Urinary bladder (tissue), 4 donors: Measurements from ENCODE around the gene KRT86. TPM values are rescaled to one million over a fixed set of nuclear protein-coding genes. Genes with fewer than 3 reads are reported as not detected.
"Not testable (repeated sequence)": the region's sequence is repeated elsewhere in the genome, so short reads cannot be mapped to it uniquely, and the experiment has no call there.

Experiments used
- DNase-seq: peaks from one replicate; pipeline ENCODE4 v3.0.0-alpha.2; 2015; ENCODE audit errors: extremely low spot score
- H3K27ac ChIP-seq: one replicate; pipeline ENCODE4 v1.5.1; 2013; ENCODE audit warnings: low read depth, mild to moderate bottlenecking, moderate library complexity
- H3K36me3 ChIP-seq: one replicate; pipeline ENCODE4 v1.6.1; 2013; ENCODE audit warnings: mild to moderate bottlenecking, moderate library complexity; ENCODE audit not compliant: insufficient read depth
- H3K4me1 ChIP-seq: one replicate; pipeline ENCODE4 v1.6.1; 2013; ENCODE audit warnings: mild to moderate bottlenecking, moderate library complexity; ENCODE audit not compliant: insufficient read depth
- H3K4me3 ChIP-seq: one replicate; pipeline ENCODE4 v1.5.1; 2013; ENCODE audit warnings: low read depth, low read length
- WGBS: extraction: QIAGEN DNeasy Blood & Tissue Kit; methylation state at CpG from one replicate; pipeline ENCODE4 v1.1.7; 2013; 5-methylcytosine and 5-hydroxymethylcytosine counted together
- polyA plus RNA-seq: library from polyadenylated mRNA; stranded (reverse); fragments of 200-250 nt; gene quantifications from one replicate; pipeline ENCODE4 v1.2.3, GENCODE V29; 2013
- total RNA-seq: library from RNA; depleted of rRNA; stranded (reverse); fragments of >200 nt; gene quantifications from one replicate; pipeline ENCODE4 v1.2.3, GENCODE V29; 2014
- donor health status: healthy with polysubstance abuse.
- donor health status: healthy.

The KRT86 gene
- total and polyA plus RNA-seq, 2 donors = 0.15 TPM; not detected in 1

- Histone ChIP-seq H3K27ac (peak overlapping the region; percentile 55), H3K4me1 (no peaks in the 10 kb centered on the region), H3K4me3 (no peak overlapping the region), H3K36me3 (no peaks in the 10 kb centered on the region)
- DNase-seq = no peak
- 86% methylated on average over 14 of the region's 14 CpGs for WGBS
Observed at GRCh38 chr12:52279422-52280318, 5.2 kb downstream of the KRT86 start.

GRCh38 chr12:52280319-52280795, 5.9 kb downstream of the KRT86 start:
- Histone ChIP-seq H3K36me3 (no peaks in the 10 kb centered on the region), H3K27ac (peak overlapping the region; percentile 14), H3K4me3 (no peak overlapping the region), H3K4me1 (no peaks in the 10 kb centered on the region)
- peak; percentile 57 for DNase-seq
- WGBS = 28% methylated on average over 3 of the region's 3 CpGs

GRCh38 chr12:52280796-52281560, 6.5 kb downstream of the KRT86 start:
- 27% methylated on average over 4 of the region's 4 CpGs for WGBS
- Histone ChIP-seq H3K4me3 (no peak overlapping the region), H3K4me1 (no peaks in the 10 kb centered on the region), H3K36me3 (no peaks in the 10 kb centered on the region), H3K27ac (peak overlapping the region; percentile 30)
- no peak for DNase-seq

GRCh38 chr12:52284562-52285171, 10.2 kb downstream of the KRT86 start:
- 78% methylated on average over 4 of the region's 4 CpGs for WGBS
- Histone ChIP-seq H3K36me3 (no peaks in the 10 kb centered on the region), H3K27ac (no peak overlapping the region), H3K4me3 (no peak overlapping the region), H3K4me1 (no peaks in the 10 kb centered on the region)
- DNase-seq = no peak

GRCh38 chr12:52285172-52285745, 10.8 kb downstream of the KRT86 start:
- H3K27ac ChIP-seq = no peak overlapping the region
- H3K36me3 ChIP-seq = no peaks in the 10 kb centered on the region
- no peak overlapping the region for H3K4me3 ChIP-seq
- no peaks in the 10 kb centered on the region for H3K4me1 ChIP-seq
- WGBS = 97% methylated on average over 2 of the region's 2 CpGs
- DNase-seq = no peak

- DNase-seq = no peak
Observed at GRCh38 chr12:52285851-52286530, 11.5 kb downstream of the KRT86 start.

GRCh38 chr12:52286857-52287785, 12.7 kb downstream of the KRT86 start:
- not testable (repeated sequence) for H3K4me1 ChIP-seq, DNase-seq, H3K36me3 ChIP-seq, H3K27ac ChIP-seq, H3K4me3 ChIP-seq
- WGBS = 89% methylated on average over 21 of the region's 21 CpGs

More at GRCh38 chr12:52285851-52286530, 11.5 kb downstream of the KRT86 start:
- no peaks in the 10 kb centered on the region for H3K36me3 ChIP-seq
- H3K4me3 ChIP-seq = no peak overlapping the region
- H3K27ac ChIP-seq = no peak overlapping the region
- 92% methylated on average over 24 of the region's 24 CpGs for WGBS
- H3K4me1 ChIP-seq = no peaks in the 10 kb centered on the region

GRCh38 chr12:52287816-52288805, 13.7 kb downstream of the KRT86 start:
- 85% methylated on average over 17 of the region's 17 CpGs for WGBS
- not testable (repeated sequence) for H3K4me3 ChIP-seq, H3K4me1 ChIP-seq, DNase-seq, H3K36me3 ChIP-seq, H3K27ac ChIP-seq

GRCh38 chr12:52290483-52291134, 16.2 kb downstream of the KRT86 start:
- not testable (repeated sequence) for DNase-seq, H3K27ac ChIP-seq, H3K4me3 ChIP-seq, H3K4me1 ChIP-seq, H3K36me3 ChIP-seq
- no CpG with 5 or more reads among the region's 5 CpGs for WGBS

GRCh38 chr12:52291267-52291935, 17.0 kb downstream of the KRT86 start, which contains the start of gene KRT81:
TSS of gene KRT81 (minus strand) at chr12:52291534. CDS start at chr12:52291465, 69 bp downstream.
- DNase-seq = no peak
- no peak within 1 kb of the TSS for H3K27ac ChIP-seq
- 59% methylated on average over 23 of the region's 32 CpGs for WGBS

More at GRCh38 chr12:52291267-52291935, 17.0 kb downstream of the KRT86 start, which contains the start of gene KRT81:
- Histone ChIP-seq H3K4me1 (no peaks in the 10 kb centered on the region), H3K4me3 (no peak within 1 kb of the TSS), H3K36me3 (no peaks in the 10 kb centered on the region)
